Mesothelial cell of epicardium (in vitro differentiated cells): Measurements from ENCODE around the gene ETV3L. TPM values are rescaled to one million over a fixed set of nuclear protein-coding genes. Genes with fewer than 3 reads are reported as not detected.
"Not testable (repeated sequence)": the region's sequence is repeated elsewhere in the genome, so short reads cannot be mapped to it uniquely, and the experiment has no call there.

Experiments
- DNase-seq, 2 experiments: peaks; one replicate each; pipeline ENCODE4 v3.0.0; 2021; ENCODE audit warnings: low spot score in 2 of 2; ENCODE audit not compliant: unreplicated experiment in 2 of 2
- H3K27ac Mint-ChIP-seq: 2 replicates; pipeline ENCODE4 v1.8.0; 2021; ENCODE audit warnings: mixed read lengths
- H3K27me3 Mint-ChIP-seq: 2 replicates; pipeline ENCODE4 v1.8.0; 2021; ENCODE audit warnings: low read depth, mixed read lengths
- H3K36me3 Mint-ChIP-seq: 2 replicates; pipeline ENCODE4 v1.8.0; 2021; ENCODE audit warnings: mixed read lengths
- H3K4me1 Mint-ChIP-seq: 2 replicates; pipeline ENCODE4 v1.8.0; 2021; ENCODE audit warnings: mixed read lengths
- H3K4me3 Mint-ChIP-seq: 2 replicates; pipeline ENCODE4 v1.8.0; 2021; ENCODE audit warnings: mild to moderate bottlenecking, moderate library complexity, mixed read lengths
- H3K9me3 Mint-ChIP-seq: 2 replicates; pipeline ENCODE4 v1.8.0; 2021; ENCODE audit warnings: mixed read lengths
- CTCF ChIP-seq: fragments of 200-600 bp; sonication (generic); IDR thresholded peaks from one replicate; pipeline ENCODE4 v1.5.0; 2021; ENCODE audit warnings: antibody characterized with exemption; ENCODE audit not compliant: unreplicated experiment
- total RNA-seq: library from RNA; stranded (reverse); gene quantifications from 3 replicates; pipeline ENCODE4 v1.2.1, GENCODE V29; 2021

ETV3L gene
- total RNA-seq, 1 donor from 2014 or later: not detected

GRCh38 chr1:157069601-157070000 lies 30.0 kb downstream of the ETV3L start:
- Mint-ChIP-seq H3K27ac (no peak overlapping the region), H3K27me3 (peaks cover 12% of the 10 kb centered on the region), H3K9me3 (no peaks in the 10 kb centered on the region), H3K36me3 (no peaks in the 10 kb centered on the region), H3K4me1 (peaks cover 7% of the 10 kb centered on the region), H3K4me3 (no peak overlapping the region)
- no peak for DNase-seq
- no peak for TF ChIP-seq CTCF

- not testable (repeated sequence) for DNase-seq, H3K27ac Mint-ChIP-seq, H3K36me3 Mint-ChIP-seq, H3K27me3 Mint-ChIP-seq, H3K4me3 Mint-ChIP-seq, H3K4me1 Mint-ChIP-seq
- peaks cover 18% of the 10 kb centered on the region for H3K9me3 Mint-ChIP-seq
Observed at GRCh38 chr1:157059241-157059640, 40.4 kb downstream of the ETV3L start.

GRCh38 chr1:157056269-157056668 lies 43.3 kb downstream of the ETV3L start:
- H3K36me3 Mint-ChIP-seq: no peaks in the 10 kb centered on the region
- no peaks in the 10 kb centered on the region for H3K4me1 Mint-ChIP-seq
- peaks cover 11% of the 10 kb centered on the region for H3K9me3 Mint-ChIP-seq
- no peak overlapping the region for H3K27ac Mint-ChIP-seq
- TF ChIP-seq CTCF: no peak
- peaks cover 3% of the 10 kb centered on the region for H3K27me3 Mint-ChIP-seq
- no peak for DNase-seq
- H3K4me3 Mint-ChIP-seq: no peak overlapping the region

GRCh38 chr1:157055729-157056128 lies 43.9 kb downstream of the ETV3L start:
- not testable (repeated sequence) for H3K4me3 Mint-ChIP-seq, H3K9me3 Mint-ChIP-seq, H3K27ac Mint-ChIP-seq, H3K4me1 Mint-ChIP-seq, DNase-seq, H3K36me3 Mint-ChIP-seq, H3K27me3 Mint-ChIP-seq

GRCh38 chr1:157050836-157051235 lies 48.8 kb downstream of the ETV3L start:
- no peak overlapping the region for H3K4me3 Mint-ChIP-seq
- peaks cover 4% of the 10 kb centered on the region for H3K9me3 Mint-ChIP-seq
- no peaks in the 10 kb centered on the region for H3K36me3 Mint-ChIP-seq
- no peaks in the 10 kb centered on the region for H3K27me3 Mint-ChIP-seq
- peaks cover 3% of the 10 kb centered on the region for H3K4me1 Mint-ChIP-seq
- no peak for DNase-seq
- TF ChIP-seq CTCF: no peak
- no peak overlapping the region for H3K27ac Mint-ChIP-seq

- Mint-ChIP-seq H3K4me1 (peaks cover 33% of the 10 kb centered on the region), H3K36me3 (no peaks in the 10 kb centered on the region), H3K27me3 (no peaks in the 10 kb centered on the region), H3K27ac (no peak overlapping the region), H3K4me3 (peak overlapping the region; percentile 95), H3K9me3 (no peaks in the 10 kb centered on the region)
- no peak for TF ChIP-seq CTCF
- no peak for DNase-seq
Observed at GRCh38 chr1:157047062-157047410, 52.6 kb downstream of the ETV3L start.
